Measurements from ENCODE around the gene PTCH2.
"Not testable (repeated sequence)": the region's sequence is repeated elsewhere in the genome, so short reads cannot be mapped to it uniquely, and the experiment has no call there.

PTCH2 gene

DNA sequence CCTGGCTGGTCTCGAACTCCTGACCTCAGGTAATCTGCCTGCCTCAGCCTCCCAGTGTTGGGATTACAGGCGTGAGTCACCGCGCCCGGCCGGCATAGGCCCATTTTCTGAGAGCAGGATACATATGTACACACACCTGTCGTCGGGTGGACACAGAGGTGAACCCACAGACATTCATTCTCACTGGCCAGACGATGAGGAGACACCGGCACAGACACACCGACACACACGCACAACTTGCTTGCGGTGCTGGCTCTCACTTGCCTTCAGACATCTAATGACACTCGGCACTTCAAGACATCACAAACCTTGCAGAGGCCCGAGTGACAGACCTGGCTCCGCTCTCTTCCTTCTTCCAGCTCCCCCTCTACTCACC is 579 bp downstream of the PTCH2 start:
- DNase-seq (ENCODE audit: low spot score) = no peak

DNA sequence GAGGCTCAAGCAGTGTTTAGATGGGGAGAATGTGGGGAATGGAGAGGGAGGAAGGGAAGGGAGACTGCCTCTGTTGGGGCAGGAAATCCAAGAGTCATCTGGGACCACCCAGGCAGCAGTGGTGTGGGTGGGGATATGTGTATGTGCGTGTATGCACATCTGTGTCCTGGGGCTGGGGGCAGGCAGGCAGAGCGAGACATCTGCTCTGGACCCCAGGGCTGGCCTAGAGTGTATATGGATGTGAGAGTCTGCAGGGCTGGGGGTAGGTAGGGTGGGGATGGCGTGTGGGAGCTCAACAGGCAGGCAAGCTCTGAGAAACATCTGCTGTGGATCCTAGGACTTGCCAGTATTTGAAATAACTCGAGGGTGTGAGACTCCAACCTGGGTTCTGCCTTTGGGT is 3.5 kb downstream of the PTCH2 start:
- no peak for DNase-seq (ENCODE audit: low spot score)

GRCh38 chr1:44838294-44838693 is 4.8 kb downstream of the PTCH2 start:
- DNase-seq (ENCODE audit: low spot score) = not testable (repeated sequence)

DNA sequence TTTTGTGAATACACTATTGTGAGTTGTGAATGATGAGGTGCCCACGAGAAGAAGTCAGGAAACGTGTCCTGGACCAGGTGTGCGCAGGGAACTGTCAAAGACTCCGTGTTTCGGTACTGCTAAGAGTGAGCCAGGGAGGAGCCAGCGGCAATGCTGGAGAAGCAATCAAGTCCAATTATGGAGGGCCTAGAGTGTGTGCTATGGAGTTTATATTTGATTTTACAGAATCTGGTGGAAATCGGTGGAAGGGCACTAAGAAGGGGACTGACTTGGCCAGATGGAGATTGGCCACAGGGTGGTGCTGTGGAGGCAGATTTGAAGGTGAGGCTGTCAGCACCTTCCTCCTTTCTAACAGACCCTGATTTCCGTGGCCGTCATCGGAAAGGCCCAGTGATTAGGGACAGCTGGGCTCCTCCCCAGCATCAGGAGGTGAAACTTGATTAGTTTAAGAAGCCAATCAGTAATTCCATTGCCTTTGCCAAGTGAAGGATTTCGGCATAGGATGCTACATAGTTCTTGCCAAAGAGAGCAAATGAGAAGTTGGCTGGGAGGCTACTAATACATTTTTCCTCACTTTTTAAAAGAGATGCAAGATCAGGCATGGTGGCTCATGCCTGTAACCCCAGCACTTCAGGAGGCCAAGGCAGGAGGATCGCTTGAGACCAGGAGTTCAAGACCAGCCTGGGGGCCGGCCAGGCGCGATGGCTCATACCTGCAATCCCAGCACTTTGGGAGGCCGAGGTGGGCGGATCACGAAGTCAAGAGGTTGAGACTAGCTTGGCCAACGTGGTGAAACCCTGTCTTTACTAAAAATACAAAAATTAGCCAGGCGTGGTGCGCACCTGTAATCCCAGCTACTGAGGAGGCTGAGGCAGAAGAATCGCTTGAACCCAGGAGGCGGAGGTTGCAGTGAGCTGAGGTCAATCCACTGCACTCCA is 7.0 kb downstream of the PTCH2 start:
- DNase-seq (ENCODE audit: low spot score) = peak; percentile 89

GRCh38 chr1:44834328-44834727 is 8.7 kb downstream of the PTCH2 start:
- DNase-seq (ENCODE audit: low spot score) = no peak

GRCh38 chr1:44832056-44832705 is 10.9 kb downstream of the PTCH2 start:
- no peak for DNase-seq (ENCODE audit: low spot score)

DNA sequence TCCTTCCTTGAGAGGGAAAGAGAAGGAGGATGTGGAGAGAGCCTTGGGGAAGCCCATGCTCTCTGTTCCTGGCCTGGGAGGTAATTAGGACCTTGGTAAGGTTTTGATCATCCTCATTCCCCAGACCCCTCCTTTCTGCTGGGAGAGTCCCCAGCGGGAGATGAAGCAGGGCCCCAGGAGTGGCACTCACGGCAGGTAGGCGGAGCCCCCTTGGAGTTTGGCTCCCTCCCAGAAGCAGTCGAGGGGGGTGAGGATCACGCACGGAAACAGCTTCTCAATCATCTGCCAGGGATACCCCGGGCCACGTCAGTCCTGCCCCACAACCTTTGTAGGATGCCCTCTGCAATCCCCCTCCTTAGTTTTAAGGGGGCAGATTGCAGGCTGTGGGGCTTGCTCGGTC is 11.5 kb downstream of the PTCH2 start:
- DNase-seq (ENCODE audit: low spot score) = no peak

DNA sequence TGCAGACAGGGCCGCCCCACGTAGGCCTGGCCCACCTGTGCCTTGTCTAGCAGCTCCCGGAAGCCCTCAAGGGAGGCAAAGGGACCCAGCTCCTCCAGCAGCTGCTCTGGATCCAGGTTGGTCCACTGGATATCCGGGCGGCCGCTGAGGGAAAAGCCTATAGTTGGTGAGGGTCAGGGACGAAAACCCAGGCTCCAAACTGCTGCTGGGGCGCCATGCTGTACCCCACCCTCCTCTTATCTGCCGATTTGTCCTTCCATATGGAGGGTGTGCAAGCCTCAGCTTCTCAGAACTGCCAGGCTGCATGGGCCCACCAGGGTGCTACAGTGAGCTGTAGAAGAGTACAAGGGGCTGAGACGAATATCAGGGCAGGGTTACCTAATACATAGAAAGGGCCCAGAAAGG is 12.2 kb downstream of the PTCH2 start:
- DNase-seq (ENCODE audit: low spot score) = peak; percentile 48

- no peak for DNase-seq (ENCODE audit: low spot score)
These were observed 13.3 kb downstream of the PTCH2 start for GRCh38 chr1:44829506-44830384.

- DNase-seq (ENCODE audit: low spot score) = no peak
These were observed 14.1 kb downstream of the PTCH2 start for GRCh38 chr1:44828841-44829440.

DNA sequence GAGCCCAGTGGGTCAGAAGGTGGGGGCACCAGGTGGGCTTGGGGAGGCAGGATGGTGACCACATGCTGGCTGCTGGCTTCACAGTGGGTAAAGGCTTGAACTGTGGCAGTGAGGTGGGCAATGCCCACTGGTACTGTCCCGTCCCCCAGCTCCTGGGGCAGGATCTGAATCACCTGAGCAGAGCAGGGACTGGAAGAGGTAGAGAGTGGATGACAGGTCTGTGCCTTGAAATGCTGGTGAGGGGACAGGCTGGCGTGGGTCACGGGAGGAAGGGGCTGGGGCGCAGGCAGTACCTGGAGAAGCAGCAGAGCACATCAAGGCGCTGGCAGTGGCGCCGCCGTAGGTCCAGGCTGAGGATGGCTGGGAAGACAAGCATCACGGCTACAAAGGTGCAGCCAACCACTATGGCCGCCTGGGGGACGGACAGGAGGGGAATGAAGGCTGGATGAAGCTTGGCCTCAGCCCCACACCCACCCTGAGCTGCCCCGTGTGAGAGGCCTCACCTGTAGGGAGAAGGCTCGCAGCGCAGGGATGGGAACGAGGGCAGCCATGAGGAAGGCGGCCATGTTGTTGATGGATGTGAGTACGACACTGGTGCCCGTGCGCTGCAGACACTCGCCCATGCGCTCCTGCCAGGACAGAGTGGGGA is 14.9 kb downstream of the PTCH2 start:
- DNase-seq (ENCODE audit: low spot score) = no peak

DNA sequence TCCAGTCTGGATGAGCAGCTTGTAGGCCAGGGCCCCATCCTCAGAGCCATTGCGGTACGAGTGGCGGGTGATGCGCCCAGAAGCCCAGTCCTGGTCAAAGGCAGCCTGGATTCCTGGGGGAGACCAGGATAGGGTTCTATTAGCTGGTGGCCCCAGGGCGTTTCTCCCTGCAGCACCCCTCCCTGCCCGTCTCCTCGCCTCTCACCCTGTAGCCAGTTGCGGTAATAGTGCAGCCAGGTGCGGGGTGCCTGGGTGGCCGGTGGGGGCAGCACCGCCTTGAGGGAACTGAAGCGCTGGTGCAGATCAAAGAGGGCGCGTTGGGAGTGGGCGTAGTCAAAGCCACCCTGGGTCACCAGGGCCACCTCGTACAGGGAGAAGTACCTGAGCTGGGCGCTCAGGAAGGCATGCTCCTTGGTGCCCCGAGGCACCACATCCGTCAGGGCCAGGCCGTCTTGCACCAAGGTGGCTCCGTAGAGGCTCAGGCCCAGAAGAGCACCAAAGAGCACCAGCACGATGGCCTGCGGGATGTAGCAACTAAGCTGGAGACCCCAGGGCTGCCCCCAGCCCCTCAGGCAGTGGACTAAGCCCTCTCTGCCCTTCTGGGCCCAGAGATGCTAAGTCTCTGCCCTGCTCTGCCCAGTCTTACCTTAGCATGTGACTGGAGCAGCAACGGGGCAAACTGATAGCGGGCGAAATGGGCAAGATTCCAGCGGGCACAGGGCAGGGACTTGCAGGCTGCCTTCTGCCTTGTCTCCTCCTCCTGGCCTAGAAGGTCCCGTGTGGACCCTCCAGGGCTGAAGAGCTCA is 15.7 kb downstream of the PTCH2 start:
- DNase-seq (ENCODE audit: low spot score) = no peak

- no peak for DNase-seq (ENCODE audit: low spot score)
These were observed 16.5 kb downstream of the PTCH2 start for GRCh38 chr1:44826375-44827196.

DNA sequence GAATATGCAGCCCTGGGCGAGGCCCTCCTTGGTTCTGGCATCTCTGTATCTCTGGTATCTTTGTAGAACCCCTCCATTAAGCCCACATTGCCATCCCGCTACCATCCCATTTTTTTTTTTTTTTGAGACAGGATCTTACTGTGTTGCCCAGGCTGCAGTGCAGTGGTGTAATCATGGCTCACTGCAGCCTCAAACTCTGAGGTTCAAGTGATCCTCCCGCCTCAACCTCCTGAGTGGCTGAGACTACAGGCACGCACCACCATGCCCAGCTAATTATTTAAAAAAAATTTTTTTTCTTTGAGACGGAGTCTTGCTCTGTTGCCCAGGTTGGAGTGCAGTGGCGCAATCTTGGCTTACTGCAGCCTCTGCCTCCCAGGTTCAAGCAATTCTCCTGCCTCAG is 18.7 kb downstream of the PTCH2 start:
- not testable (repeated sequence) for DNase-seq (ENCODE audit: low spot score)

- DNase-seq (ENCODE audit: low spot score) = no peak
These were observed 20.0 kb downstream of the PTCH2 start for GRCh38 chr1:44822981-44823451.

DNA sequence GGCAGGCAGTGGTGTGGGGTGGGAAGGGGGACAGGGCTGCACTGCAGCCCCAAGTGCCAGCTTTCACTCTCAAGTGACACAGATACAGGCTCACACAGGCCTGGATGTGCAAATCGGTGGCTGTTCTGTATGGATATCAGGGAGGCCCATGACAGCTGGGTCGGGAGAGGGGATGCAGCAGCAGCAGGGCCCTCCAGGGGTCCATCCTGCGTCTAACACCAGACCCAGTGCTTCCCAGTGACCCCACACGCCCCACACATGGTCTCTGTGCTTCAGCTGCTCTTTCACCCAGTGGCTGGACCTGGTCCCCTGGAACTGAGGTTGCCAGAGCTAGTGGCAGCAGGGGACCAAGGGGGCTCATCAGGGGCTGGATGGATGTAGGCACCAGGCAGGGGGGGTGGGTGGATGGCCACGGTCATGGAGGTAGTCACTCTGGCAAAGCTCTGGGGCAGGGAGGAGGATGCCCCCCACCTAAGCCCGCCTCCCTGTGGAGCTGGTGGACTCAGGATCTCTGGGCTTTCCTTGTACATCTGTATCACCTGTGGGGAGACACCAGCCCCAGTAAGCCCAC is 20.8 kb downstream of the PTCH2 start:
- no peak for DNase-seq (ENCODE audit: low spot score)

GRCh38 chr1:44821240-44821715 is 21.8 kb downstream of the PTCH2 start:
- no peak for DNase-seq (ENCODE audit: low spot score)

DNA sequence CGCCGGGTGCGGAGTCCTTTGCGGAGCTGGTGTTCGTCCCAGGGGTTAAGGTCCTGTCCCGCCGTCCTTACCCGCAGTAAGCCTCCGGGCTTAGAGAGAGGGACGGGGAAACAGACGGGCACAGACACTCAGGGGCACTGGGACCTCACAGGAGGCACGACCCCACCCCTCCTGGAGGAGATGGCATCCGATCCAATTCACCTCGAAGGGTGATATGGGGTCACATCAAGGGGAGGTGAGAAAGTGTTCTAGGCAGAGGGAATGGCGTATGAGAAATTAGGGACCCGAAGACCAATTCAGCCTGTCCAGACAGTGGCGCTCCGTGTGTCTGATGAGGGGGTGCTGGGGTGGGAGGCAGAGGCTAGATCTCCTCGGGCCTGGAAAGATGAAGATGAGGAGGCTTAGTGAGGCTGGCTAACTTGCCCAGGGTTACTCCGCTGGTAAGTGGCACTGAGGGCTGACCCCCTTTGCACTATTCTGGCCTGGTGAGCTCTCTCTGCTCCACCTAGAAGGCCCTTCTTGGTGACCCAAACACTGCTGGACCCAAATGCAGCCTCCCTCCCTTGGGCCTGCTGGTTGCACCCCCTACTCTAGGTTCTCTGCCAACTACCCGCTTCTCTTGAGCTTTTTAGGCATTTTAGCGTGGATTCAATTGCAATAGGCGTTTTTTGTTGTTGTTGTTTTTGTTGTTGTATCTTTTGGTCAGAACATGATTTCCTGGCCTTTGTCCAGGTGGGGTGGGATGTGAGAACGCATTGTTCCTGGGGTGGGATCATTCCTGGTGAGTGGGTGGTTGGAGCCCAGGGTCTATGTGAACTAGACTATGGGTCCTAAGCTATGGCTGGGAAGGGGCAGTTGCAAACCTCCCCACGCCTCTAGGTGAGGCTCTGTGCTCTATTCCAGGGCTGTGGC is 22.5 kb downstream of the PTCH2 start:
- no peak for DNase-seq (ENCODE audit: low spot score)

All from NAMALWA (cell line).